GM06990 (cell line): ENCODE data around the gene SPRR2D.
"Not testable (repeated sequence)": the region's sequence is repeated elsewhere in the genome, so short reads cannot be mapped to it uniquely, and the experiment has no call there.

Experiments
- DNase-seq: peaks from one replicate; pipeline ENCODE4 v3.0.0-alpha.2; 2011; ENCODE audit not compliant: insufficient read length; ENCODE audit errors: extremely low read depth
- H3K27me3 ChIP-seq: replicated peaks from 2 replicates; pipeline ENCODE4 v1.6.0; 2011; ENCODE audit warnings: low read length; ENCODE audit not compliant: control insufficient read depth, insufficient read depth
- H3K36me3 ChIP-seq: 2 replicates; pipeline ENCODE4 v1.5.1; 2011; ENCODE audit warnings: low read length; ENCODE audit not compliant: control insufficient read depth, insufficient read depth
- H3K4me3 ChIP-seq: replicated peaks from 2 replicates; pipeline ENCODE4 v1.5.1; 2011; ENCODE audit warnings: low read depth, mild to moderate bottlenecking, control low read depth, low read length
- CTCF ChIP-seq: IDR thresholded peaks from 2 replicates; pipeline ENCODE4 v1.5.1; 2011; ENCODE audit warnings: low read length, control low read depth, mild to moderate bottlenecking, inconsistent platforms; ENCODE audit not compliant: insufficient read depth, poor library complexity, severe bottlenecking

SPRR2D gene

GRCh38 chr1:153070243-153070642, 29.3 kb upstream of the SPRR2D start:
- Histone ChIP-seq H3K27me3 (no peaks in the 10 kb centered on the region), H3K36me3 (no peaks in the 10 kb centered on the region), H3K4me3 (no peak overlapping the region)
- TF ChIP-seq CTCF, result no peak
- no peak for DNase-seq

- H3K36me3 ChIP-seq, result no peaks in the 10 kb centered on the region
- DNase-seq, result no peak
- H3K4me3 ChIP-seq, result no peak overlapping the region
- no peaks in the 10 kb centered on the region; the same call in 1 of the 2 replicates for H3K27me3 ChIP-seq
- no peak for TF ChIP-seq CTCF
Observed at GRCh38 chr1:153058826-153059784, 18.2 kb upstream of the SPRR2D start.

- Histone ChIP-seq H3K27me3 (no peaks in the 10 kb centered on the region; the same call in 1 of the 2 replicates), H3K36me3 (no peaks in the 10 kb centered on the region), H3K4me3 (no peak overlapping the region)
- TF ChIP-seq CTCF, result peak; percentile 6
- DNase-seq, result no peak
Observed at GRCh38 chr1:153058154-153058553, 17.2 kb upstream of the SPRR2D start.

GRCh38 chr1:153057375-153057774, 16.5 kb upstream of the SPRR2D start, which contains the start of gene SPRR2A:
TSS of gene SPRR2A (minus strand) at chr1:153057512. CDS start at chr1:153056735, 777 bp downstream.
- DNase-seq, result peak; percentile 3
- no peak for TF ChIP-seq CTCF
- H3K4me3 ChIP-seq, result no peak within 1 kb of the TSS
- no peaks in the 10 kb centered on the region; the same call in 1 of the 2 replicates for H3K27me3 ChIP-seq
- H3K36me3 ChIP-seq, result no peaks in the 10 kb centered on the region

GRCh38 chr1:153056111-153056510, 15.2 kb upstream of the SPRR2D start:
- H3K36me3 ChIP-seq, DNase-seq, H3K4me3 ChIP-seq, H3K27me3 ChIP-seq: not testable (repeated sequence)

GRCh38 chr1:153049211-153049610, 8.3 kb upstream of the SPRR2D start:
- Histone ChIP-seq H3K27me3 (no peaks in the 10 kb centered on the region), H3K36me3 (no peaks in the 10 kb centered on the region), H3K4me3 (no peak overlapping the region)
- DNase-seq, result no peak
- TF ChIP-seq CTCF, result no peak
